Measurements from ENCODE around the gene TMEM256.

Gene TMEM256

GRCh38 chr17:7429722-7430121, 25.8 kb upstream of the TMEM256 start:
- no peak for TF ChIP-seq CTCF (IDR thresholded peaks at IDR 0.05; ENCODE audit: borderline replicate concordance, control extremely low read depth, extremely low read depth, insufficient read depth, missing control alignments)
- in situ Hi-C loops (cut with MboI; ENCODE audit: low sequenced_read_pairs, unreplicated experiment): no loop called here
- DNase-seq (ENCODE audit: low spot score): no peak

GRCh38 chr17:7428557-7428956, 24.7 kb upstream of the TMEM256 start, which contains the start of gene SPEM3:
SPEM3 (plus strand) TSS chr17:7428857; CDS start chr17:7428903, 46 bp downstream.
- TF ChIP-seq CTCF (IDR thresholded peaks at IDR 0.05; ENCODE audit: borderline replicate concordance, control extremely low read depth, extremely low read depth, insufficient read depth, missing control alignments): no peak
- no peak for DNase-seq (ENCODE audit: low spot score)
- in situ Hi-C loops (cut with MboI; ENCODE audit: low sequenced_read_pairs, unreplicated experiment): no loop called here

DNA sequence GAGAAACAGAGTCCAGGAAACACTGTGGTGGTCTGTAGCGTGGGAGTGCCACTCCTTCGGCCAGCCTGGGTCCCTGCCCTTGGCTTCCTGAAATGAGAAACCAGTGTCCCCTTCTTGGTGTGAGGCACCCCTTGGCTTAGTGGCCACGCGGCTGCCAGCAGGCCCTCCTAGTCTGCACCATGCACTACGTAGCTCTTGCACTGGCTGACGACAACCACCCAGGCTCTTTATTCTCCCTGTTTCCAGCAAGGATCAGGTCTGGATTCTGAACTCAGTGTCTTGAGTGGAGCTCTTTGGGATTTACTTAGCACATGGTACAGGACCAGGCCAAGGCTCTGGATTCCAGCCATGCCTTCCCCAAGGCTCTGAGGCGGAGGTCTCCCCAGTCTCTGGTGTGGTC, 23.7 kb upstream of the TMEM256 start:
- TF ChIP-seq CTCF (IDR thresholded peaks at IDR 0.05; ENCODE audit: borderline replicate concordance, control extremely low read depth, extremely low read depth, insufficient read depth, missing control alignments): no peak
- no peak for DNase-seq (ENCODE audit: low spot score)
- in situ Hi-C loops (cut with MboI; ENCODE audit: low sequenced_read_pairs, unreplicated experiment): no loop called here

GRCh38 chr17:7426896-7427489, 23.1 kb upstream of the TMEM256 start:
- no peak for DNase-seq (ENCODE audit: low spot score)
- in situ Hi-C loops (cut with MboI; ENCODE audit: low sequenced_read_pairs, unreplicated experiment): no loop called here
- no peak for TF ChIP-seq CTCF (IDR thresholded peaks at IDR 0.05; ENCODE audit: borderline replicate concordance, control extremely low read depth, extremely low read depth, insufficient read depth, missing control alignments)

DNA sequence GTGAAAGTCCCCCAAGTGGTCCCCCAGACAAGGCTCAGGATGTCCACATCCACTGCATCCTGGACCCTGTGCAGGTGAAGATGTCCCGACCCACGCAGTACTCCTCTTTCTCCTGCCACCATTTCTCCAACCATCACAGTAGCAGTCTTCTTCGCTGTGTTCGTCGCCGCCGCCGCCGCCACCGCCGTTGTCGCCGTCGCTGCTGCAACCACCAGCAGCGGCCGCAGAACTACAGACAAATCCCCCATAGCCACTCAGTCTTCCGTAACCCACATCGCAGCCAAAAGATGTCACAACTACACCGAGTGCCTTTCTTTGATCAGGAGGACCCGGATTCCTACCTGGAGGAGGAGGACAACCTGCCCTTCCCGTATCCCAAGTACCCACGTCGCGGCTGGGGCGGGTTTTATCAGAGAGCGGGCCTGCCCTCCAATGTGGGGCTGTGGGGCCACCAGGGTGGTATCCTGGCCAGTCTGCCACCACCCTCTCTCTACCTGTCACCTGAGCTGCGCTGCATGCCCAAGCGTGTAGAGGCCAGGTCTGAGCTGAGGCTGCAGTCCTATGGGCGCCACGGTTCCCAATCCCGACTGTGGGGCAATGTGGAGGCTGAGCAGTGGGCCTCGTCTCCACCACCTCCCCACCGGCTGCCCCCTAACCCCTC, 22.4 kb upstream of the TMEM256 start:
- DNase-seq (ENCODE audit: low spot score): no peak
- no peak for TF ChIP-seq CTCF (IDR thresholded peaks at IDR 0.05; ENCODE audit: borderline replicate concordance, control extremely low read depth, extremely low read depth, insufficient read depth, missing control alignments)
- in situ Hi-C loops (cut with MboI; ENCODE audit: low sequenced_read_pairs, unreplicated experiment): no loop called here

DNA sequence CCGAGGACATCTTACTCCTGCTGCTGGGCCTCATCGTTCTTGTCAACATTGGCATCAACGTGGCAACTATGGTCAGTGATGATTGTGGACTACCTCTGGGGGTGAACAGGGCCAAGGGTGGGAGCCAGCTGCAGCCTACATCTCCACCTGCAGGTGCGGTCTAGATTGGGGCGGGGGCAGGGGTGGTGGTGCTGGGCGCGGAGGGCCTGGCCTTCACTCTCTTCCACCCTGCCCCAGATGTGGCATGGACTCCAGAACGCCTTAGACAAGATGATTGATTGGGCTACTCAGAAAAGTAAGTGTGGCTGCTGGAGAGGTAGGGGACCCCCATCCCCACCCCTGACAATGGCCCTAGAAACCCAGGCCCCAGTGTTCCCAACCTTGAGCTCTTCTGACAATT, 21.9 kb upstream of the TMEM256 start:
- no peak for DNase-seq (ENCODE audit: low spot score)
- in situ Hi-C loops (cut with MboI; ENCODE audit: low sequenced_read_pairs, unreplicated experiment): no loop called here
- TF ChIP-seq CTCF (IDR thresholded peaks at IDR 0.05; ENCODE audit: borderline replicate concordance, control extremely low read depth, extremely low read depth, insufficient read depth, missing control alignments): no peak

All from GM13976 (cell line).